Anterior cingulate cortex (tissue), 58 donors: Measurements from ENCODE around the gene TM4SF5.

Experiments used
- DNase-seq, 58 donors: peaks; one replicate each; lab custom pipeline; 2025; lab: John Stamatoyannopoulos, UW

TM4SF5 gene

DNA sequence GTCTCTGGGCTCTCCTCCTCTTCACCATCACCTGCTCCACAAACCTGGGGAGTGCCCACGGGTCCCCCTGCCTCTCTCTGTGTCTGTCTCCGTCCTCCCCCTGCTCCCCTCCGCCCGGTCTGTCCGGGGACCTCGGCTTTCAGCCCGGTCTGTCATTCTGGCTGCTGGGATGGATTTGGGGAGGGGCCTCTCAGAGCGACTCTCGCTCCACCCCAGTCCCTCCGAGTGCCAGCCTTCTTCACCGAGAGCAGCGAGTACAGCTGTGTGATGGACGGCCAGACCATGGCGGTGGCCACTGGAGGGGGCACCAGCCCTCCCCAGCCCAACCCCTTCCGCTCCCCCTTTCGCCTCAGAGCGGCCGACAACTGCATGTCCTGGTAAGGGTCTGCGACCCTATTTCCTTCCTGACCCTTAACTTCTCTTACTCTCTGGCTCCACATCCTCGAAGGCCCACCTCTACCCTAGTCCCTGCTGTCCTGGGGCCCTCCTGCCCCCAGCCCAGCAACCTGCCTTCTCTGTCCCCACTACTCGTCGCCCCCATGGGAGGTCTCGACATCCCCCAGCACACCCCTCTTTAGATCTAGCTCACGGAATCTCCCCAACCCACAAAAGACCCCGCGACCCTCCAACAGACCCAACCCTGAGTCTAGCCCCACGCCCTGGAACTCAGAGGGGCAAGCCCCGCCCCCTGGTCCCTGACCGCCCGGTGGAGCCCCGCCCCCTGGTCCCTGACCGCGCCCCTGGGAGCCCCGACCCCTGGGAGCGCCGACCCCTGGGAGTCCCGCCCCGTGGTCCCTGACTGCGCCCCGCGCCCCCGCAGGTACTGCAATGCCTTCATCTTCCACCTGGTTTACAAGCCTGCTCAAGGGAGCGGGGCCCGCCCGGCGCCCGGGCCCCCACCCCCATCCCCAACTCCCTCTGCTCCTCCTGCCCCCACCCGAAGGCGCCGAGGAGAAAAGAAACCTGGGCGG, 26.4 kb upstream of the TM4SF5 start:
- no peak for DNase-seq

DNA sequence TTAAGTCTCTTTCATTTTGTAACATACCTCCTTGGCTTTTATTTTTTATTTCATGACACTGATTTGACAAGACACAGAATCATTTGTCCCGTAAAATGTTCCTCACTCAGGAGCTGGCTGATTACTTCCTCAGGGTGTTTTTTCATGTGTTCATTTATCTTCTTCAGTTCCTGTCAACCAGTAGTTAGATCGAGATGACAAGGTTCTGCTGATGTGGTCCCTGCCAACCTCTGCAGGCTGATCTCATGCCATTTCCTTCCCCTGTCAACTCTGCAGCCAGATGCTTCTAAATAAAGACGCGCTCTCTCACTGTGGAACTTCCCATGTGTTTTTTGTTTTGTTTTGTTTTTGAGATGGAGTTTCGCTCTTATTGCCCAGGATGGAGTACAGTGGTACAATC, 23.8 kb upstream of the TM4SF5 start:
- peak in 2 of 58 donors; percentile 7 to 10 for DNase-seq

- DNase-seq, result no peak
Measured at GRCh38 chr17:4748686-4749085, 23.0 kb upstream of the TM4SF5 start.

GRCh38 chr17:4750606-4751005, 21.1 kb upstream of the TM4SF5 start:
- DNase-seq, result no peak

- DNase-seq, result no peak
Measured at GRCh38 chr17:4751932-4752331, 19.8 kb upstream of the TM4SF5 start.

DNA sequence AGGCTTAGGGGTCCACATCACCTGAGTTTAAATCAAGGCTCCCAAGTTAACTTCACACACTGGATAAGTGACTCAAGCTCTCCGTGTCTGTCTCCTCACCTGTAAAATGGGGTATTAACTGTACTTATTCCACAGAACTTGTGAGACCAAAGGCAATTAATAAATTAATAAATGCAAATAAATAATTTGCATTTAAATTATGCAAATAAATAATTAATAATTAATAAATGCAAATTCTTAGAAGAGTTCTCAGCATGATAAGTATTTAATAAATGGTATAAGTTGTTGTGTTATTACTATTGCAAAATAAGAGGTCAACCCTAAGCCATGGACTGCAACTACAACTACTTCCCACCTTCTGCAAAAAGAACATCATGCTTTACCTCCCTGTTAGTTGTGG, 18.3 kb upstream of the TM4SF5 start:
- DNase-seq, result no peak

DNA sequence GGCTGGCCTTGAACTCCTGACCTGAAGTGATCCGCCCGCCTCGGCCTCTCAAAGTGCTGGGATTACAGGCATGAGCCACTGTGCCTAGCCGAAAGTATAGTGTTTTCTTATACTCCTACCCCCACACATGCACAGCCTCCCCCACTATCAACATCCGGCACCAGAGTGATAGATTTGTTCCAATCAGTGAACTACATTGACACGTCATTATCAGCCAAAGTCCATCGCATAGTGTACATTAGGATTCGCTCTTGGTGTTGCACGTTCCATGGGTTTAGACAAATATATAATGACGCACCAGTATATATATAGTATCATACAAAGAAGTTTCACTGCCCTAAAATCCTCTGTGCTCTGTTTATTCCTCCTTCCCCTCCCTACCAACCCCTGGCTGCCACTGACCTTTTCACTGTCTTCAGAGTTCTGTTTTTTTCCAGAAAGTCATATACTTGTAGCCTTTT, 11.9 kb upstream of the TM4SF5 start:
- no peak for DNase-seq

GRCh38 chr17:4764595-4764994, 7.1 kb upstream of the TM4SF5 start:
- peak in 1 of 58 donors; percentile 20 for DNase-seq

GRCh38 chr17:4766201-4766600, 5.5 kb upstream of the TM4SF5 start:
- DNase-seq, result no peak

DNA sequence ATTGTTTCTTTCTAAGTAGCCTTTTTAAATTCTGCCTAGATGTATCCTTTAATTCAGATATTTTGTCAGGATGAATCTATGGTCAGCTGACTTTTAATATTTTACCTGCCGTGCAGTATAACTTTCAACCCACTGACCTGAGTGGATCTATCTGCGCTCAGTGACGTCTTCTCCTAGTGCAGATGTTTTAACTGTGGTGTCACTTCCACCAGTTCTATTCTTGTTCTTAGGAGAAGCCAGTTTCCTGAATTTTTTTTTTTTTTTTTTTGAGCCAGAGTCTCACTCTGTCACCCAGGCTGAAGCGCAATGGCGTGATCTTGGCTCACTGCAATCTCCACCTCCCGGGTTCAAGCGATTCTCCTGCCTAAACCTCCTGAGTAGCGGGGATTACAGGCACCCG, 5.0 kb upstream of the TM4SF5 start:
- no peak for DNase-seq

GRCh38 chr17:4768298-4768697, 3.4 kb upstream of the TM4SF5 start:
- DNase-seq, result no peak

DNA sequence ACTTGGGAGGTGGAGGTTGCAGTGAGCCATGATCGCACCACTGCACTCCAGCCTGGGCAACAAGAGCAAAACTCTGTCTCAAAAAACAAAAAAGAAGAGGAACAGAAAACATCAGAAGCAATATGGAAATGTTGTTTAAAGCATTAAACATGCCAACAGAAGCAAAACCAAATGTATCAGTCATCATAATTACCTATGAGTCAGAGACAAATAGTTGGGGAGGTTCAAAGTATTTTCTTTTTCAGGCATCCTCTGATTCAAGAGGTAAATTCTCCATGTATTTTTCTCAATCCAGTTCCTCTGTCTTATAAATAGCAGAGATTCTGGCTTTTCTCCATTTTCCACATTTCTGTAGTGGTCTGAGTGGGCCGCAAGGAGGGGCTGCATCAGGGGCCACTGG, 2.1 kb upstream of the TM4SF5 start:
- DNase-seq, result no peak

- DNase-seq, result no peak
Measured at GRCh38 chr17:4772235-4772613, 538 bp downstream of the TM4SF5 start.

- DNase-seq, result no peak
Measured at GRCh38 chr17:4777969-4778760, 6.5 kb downstream of the TM4SF5 start.

- no peak for DNase-seq
Measured at GRCh38 chr17:4780325-4780955, 8.8 kb downstream of the TM4SF5 start.

DNA sequence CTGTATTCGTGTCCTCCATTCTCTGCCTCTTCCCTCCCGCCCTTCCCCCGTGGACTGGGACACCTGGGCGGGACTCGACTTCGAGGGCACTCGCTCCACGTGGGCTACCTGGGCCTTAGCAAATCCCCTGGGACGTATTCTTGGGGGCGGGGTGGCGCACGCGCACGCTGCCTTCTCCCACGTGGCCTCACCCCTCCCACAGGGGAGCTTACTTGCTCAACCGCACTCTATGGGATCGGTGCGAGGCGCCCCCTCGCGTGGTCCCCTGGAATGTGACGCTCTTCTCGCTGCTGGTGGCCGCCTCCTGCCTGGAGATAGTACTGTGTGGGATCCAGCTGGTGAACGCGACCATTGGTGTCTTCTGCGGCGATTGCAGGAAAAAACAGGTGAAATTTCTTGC, 11.0 kb downstream of the TM4SF5 start:
- DNase-seq, result no peak

GRCh38 chr17:4785311-4786105, 13.8 kb downstream of the TM4SF5 start:
- no peak for DNase-seq

GRCh38 chr17:4786106-4786511, 14.4 kb downstream of the TM4SF5 start, which contains the start of gene VMO1:
VMO1 (minus strand) TSS chr17:4786364; CDS start chr17:4786352, 12 bp downstream.
- peak in 3 of 58 donors; percentile 4 to 12 (median 5) for DNase-seq

DNA sequence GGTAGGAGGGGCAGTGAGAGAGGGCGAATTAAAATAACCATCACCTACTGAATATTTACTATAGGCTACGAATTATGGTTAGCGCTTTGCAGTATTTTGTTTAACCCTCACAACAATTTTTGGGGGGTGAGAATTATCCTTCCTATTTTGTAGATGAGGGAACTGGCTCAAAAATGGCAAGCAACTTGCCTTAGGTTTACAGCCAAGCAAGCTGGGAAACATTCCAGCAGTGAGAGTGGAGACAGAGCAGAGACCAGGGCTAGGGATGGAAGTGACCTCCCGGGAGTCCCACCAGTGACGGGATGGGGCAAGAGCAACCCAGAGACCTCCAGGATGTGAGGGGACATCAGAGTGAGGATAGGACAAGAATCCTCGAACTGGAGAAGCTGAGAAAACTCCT, 14.8 kb downstream of the TM4SF5 start:
- DNase-seq, result no peak
